ENCODE measurements around the gene GGT5.

The GGT5 gene

GRCh38 chr22:24181996-24182899, 62.6 kb downstream of the GGT5 start:
- no peak for DNase-seq (ENCODE audit: low spot score)

DNA sequence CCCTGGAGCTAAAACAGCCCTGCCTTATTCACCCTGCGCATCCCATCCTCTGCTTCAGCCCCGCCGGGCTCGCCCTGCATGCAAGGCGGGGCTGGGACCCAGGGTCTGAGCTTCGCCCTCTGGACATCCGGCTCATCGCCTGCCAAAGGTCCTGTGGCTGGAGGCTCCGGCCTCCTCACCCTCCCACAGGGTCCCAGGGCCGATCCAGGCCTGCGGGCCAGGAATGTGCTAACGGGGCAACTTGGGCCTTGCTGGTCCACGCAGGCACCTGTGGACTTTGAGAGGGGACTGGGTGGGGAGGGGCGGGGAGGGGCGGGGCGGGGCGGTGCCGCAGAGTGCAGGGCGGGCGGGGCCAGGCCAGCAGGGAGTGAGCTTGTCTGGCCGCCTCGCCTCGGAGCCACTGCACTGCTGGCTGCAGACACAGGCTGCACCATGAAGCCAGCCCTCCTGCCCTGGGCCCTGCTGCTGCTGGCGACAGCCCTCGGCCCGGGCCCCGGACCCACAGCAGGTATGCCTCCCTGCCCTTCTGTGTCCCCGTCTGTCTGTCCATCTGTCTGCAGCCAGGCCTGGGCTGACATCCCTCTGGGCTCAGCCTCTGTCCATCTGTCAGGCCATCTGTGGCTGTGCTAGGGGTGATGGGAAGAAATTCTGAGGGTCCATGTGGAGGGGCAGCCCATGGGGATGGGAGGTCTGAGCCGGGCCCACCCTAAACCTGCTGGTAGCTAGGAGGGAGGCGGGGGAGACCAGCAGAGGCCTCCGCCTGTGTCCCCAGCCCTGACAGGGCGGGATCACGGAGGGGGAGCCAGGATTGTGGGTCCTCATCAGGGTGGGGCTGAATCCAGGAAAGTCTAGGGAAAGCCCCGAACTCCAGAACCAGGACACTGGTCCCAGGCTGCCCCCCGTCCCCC, 63.5 kb downstream of the GGT5 start, which contains the start of gene SUSD2:
SUSD2 (plus strand) TSS at position 400 of the 908 bp plus-strand sequence; CDS start at position 433, 33 bp downstream.
- no peak for DNase-seq (ENCODE audit: low spot score)

DNA sequence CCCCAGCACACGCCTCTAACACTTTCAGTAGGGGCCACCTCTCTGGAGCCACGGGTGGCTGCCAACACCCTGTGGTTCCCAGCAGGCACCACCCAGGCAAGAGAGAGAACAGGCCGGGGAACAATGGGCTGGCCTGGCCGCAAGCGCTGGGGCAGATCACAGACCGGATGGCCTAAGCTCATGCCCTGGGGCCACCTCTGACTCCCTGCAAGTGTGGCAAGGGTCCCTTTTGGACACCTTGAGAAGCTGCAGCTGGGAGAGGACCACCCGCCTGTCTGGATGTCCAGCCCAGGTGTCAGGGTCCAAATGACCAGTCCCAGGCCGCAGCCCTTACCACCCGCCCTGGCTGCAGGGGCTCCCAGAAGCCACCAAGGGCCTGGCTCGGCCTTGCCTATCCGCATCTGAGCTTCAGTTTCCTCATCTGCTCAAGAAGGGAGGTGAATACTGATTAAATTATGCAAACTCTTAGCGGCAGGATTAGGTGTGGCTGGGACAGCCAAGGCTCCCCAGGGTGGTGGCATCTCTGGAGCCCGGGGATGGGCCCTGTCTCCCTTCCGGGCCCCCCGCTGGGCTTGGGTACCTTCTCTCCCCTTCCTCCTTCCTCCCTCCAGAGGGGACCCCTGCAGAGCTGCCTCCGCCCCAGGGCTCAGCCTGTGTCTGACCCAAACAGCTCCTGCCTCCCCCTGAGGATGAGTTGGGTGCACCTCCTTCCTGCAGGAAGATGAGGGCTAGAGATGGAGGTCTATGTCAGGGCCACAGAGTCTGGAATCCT, 64.4 kb downstream of the GGT5 start:
- DNase-seq (ENCODE audit: low spot score) = no peak

DNA sequence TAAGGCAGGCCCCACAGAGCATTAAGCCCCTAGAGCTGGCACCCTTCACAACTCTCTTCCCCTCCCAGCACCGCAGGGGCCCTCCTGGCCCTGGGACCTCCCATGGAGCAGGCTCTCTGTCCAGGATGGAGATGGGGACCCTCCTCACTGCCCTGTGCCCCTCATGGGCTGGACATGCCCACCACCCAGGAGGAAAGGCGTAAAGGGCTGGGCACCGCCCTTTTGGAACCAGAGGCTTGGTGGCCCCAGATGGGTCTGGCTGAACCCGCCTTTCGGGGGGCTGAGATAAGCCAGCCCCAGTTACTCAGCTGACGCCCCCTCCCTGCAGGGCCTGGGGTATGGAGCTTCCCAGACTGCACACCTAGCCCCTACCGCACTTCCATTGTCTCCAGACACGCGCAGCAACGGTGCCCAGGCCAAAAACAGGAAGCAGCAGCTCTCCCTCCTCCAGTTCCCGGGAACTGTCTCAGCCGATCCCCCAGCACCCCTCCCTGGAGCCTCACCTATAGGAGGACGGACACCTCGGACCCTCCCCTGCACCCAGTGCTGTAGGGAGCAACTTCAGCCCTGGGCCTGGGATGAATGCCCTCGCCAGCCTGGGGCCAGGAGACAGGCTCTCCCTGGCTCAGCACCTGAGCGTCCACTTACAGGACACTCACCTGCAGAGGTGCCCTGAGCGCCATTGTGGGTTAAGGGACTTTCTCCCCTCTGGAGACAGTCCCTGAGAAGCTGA, 65.2 kb downstream of the GGT5 start:
- DNase-seq (ENCODE audit: low spot score) = no peak

DNA sequence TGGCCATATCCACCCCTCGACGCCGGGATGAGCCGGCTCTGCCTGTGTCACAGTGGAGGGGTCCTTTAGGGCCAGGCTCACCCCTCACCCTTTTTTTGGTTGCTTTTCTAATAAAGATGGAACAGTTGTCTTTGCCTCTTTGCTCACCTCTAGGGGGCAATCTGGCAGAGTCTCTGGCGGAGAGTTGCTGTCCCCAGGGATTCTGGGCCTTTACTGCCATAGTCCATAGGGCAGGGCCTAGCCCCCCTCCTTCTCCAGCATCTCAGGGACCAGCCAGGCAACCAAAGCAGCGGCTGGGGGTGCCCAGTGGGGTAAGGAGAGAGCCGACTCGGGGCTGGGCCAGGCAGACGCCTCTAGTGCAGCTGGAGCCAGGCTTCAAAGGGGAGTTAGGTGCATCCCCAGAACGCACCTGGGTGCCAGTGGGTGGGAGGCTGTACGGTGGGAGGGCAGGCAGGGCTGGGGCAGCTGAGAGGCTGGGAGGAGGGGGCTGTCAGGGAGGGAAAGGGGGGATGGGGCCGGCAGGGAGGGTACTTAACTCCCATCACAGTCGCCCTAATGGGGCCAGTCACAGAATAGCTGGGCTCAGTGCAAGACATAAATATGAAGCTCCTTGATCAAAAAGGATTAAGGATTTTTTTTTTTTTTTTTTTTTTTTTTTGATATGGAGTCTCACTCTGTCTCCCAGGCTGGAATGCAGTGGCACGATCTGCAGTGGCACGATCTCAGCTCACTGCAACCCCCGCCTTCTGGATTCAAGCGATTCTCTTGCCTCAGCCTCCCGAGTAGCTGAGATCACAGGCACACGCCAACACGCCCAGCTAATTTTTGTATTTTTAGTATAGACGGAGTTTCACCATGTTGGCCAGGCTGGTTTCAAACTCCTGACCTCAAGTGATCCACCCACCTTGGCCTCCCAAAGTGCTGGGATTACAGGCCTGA, 66.1 kb downstream of the GGT5 start:
- DNase-seq (ENCODE audit: low spot score) = peak; percentile 53

DNA sequence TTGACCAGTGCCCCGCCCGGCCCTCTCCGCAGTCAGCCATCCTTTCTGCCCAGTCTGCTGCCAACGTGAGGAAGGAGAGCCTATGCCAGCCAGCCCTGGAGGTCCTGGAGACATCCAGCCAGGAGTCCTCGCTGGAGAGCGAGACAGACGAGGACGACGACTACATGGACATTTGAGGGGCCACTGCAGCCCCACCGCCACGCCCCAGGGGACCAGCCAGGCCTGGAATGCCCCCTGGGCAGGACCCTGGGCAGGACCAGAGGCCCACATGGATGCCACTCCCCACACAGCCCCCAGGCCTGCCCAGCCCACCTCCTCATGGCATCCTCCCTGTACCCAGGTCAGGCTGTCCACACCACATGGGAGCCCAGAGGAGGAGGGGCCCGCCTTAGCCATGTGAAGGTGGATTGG, 66.9 kb downstream of the GGT5 start:
- no peak for DNase-seq (ENCODE audit: low spot score)

DNA sequence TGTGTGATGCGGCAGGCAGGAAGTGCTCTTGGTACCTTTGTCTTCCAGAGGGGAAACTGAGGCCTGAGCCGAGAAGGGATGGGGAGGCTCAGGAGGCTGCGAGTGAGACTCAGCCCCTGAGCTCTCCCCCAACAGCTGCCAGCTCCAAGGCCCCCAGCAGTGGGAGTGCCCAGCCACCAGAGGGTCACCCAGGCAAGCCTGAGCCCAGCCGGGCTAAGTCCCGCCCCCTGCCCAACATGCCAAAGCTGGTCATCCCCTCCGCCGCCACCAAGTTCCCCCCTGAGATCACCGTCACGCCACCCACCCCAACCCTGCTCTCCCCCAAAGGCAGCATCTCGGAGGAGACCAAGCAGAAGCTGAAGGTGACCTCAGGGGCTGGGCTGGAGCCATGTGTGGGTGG, 67.4 kb downstream of the GGT5 start:
- DNase-seq (ENCODE audit: low spot score) = no peak

DNA sequence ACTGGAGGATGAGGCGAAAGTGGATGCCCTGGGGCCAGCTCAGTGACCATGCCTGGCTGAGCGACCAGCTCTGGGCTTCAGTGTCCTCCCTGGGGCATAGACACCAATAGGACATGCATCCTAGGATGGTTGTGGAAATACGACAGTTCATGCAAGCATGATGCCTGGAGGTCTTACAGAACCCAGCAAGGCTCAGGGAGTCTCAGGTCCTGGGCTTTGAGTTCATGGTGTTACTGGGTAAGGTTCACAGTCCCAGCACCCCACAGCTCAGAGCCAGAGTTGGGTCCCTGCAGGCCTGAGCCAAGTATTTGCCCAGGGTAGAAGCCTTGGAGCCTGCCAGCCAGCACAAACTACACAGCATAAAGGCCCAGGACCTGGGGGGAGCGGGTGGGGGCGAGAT, 67.8 kb downstream of the GGT5 start:
- DNase-seq (ENCODE audit: low spot score) = no peak

DNA sequence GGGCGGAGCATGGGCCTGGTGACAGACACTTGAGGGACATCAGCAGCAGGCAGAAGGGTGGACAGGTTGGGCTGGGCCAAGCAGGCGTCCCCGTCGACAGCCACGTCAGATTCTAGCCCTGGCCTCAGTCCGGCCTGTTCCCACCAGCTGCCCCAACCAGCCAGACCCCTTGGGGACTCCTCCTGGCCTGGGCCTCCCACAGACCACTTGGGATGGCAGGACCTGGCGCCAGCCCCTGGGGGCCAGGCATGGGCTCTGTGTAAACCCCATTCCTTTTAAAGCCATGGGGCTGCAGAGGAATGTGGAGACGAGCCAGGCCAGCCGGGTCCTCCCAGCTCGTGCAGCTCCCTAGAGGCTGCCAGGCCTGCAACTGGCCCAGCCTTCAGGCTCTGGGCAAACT, 68.3 kb downstream of the GGT5 start:
- no peak for DNase-seq (ENCODE audit: low spot score)

GRCh38 chr22:24176040-24176439, 68.8 kb downstream of the GGT5 start:
- DNase-seq (ENCODE audit: low spot score) = no peak

DNA sequence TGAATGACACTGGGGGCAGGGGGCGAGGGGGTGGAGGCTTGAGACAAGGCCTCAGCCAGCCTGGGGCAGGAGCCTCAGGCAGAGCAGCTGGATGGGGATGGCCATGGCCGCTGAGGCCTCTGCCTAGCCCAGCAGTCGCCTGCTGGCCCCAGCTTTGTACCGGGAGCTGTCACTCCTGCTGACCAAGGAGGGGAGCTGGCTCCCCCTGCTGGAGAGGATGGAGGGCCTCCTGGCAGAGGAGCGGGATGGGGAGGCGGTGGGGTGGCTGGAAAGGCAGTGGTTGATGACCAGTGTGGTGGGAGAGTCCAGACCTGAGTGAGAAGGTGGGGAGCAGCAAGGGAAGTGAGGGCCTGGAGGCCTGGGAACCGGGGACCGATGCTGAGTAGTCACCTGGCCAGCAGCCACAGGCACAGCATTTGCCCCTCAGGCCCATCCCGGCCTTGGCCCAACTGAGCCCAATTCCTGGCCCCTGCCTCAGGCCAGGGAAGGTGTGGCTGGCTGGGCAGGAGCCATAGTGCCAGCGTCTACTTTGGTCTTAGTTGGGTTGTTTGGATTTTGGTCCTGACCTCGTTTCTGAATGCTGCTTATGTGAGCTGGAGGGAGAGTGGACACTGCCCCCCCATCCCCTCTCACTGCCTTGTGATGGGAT, 69.6 kb downstream of the GGT5 start:
- DNase-seq (ENCODE audit: low spot score) = peak; percentile 63

GRCh38 chr22:24171822-24172221, 73.1 kb downstream of the GGT5 start:
- no peak for DNase-seq (ENCODE audit: low spot score)

DNA sequence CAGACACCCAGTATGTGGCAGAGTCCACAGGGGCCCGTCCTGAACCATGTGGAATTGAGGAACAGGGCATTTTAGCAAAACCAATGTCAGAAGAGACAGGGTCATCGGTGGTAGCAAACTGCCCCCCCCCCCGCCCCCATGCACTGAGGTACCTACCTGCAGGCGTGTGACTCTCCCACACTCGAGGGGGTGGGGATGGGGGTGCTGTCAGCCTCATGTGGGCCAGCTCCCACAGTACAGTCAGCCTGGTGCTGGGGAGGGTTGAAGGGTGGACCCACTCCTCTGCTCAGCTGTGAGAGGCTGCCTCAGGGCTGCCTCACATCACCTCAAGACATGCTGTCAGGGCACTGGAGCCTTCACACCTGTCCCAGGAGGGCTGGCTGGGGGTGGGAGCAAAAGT, 74.2 kb downstream of the GGT5 start:
- DNase-seq (ENCODE audit: low spot score) = no peak

DNA sequence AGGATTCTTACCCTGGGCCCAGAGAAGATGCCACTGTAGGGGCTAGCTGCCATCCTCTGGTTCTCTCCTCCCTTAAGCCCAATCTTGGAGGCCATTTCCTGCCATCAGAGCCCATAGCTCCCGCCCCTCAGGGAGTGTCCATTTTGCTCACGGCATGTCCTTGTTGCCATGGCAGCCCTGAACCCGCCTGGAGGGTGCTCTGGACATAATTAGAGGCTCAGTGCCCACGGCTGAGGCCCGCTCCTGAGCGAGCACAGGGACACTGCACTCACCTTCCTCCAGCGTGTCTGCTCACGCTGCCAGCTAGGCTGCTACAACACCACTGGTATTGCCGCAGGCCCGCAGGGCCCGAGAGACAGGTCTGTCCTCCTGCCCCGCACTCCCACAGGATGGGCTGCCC, 74.7 kb downstream of the GGT5 start:
- DNase-seq (ENCODE audit: low spot score) = no peak
